Testis (tissue), 2 donors: ENCODE results near the gene THSD4.

Experiments used
- POLR2A ChIP-seq: fragments of 450-650 bp; IDR thresholded peaks from one replicate; pipeline ENCODE4 v1.6.1; 2017; ENCODE audit warnings: antibody characterized with exemption, mild to moderate bottlenecking, moderate library complexity
- TF ChIP-seq, protein P1 (sequence below), 3 experiments: fragments of 450-650 bp in 2 of 3; fragments of 200-600 bp in 1 of 3; sonication (generic) in 1 of 3; IDR thresholded peaks; one replicate each; pipeline ENCODE4 v1.5.1; 2016 to 2019; ENCODE audit warnings: antibody characterized with exemption in 3 of 3, mild to moderate bottlenecking in 2 of 3, moderate library complexity in 1 of 3

DNA sequence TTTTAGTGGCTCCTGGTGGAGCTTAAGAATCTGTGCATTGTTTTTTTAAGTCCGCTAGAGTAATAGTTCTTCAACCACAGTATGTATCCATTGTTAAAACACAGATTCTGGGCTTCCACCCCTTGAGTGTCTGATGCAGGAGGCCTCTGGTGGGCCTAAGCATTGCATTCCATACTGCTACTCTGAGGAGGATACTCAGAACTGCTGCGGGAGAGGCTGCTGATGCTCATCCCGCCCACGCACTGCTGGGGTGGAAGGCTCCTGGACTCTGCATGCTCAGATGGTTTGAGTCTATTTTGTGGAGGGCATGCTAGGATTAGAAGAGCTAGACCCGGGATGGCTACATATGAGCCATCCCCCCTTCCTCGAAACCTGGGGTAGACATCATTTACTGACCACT, 74.4 kb downstream of the THSD4 start:
- TF ChIP-seq POLR2A, result no peak
- TF ChIP-seq, protein P1, sequence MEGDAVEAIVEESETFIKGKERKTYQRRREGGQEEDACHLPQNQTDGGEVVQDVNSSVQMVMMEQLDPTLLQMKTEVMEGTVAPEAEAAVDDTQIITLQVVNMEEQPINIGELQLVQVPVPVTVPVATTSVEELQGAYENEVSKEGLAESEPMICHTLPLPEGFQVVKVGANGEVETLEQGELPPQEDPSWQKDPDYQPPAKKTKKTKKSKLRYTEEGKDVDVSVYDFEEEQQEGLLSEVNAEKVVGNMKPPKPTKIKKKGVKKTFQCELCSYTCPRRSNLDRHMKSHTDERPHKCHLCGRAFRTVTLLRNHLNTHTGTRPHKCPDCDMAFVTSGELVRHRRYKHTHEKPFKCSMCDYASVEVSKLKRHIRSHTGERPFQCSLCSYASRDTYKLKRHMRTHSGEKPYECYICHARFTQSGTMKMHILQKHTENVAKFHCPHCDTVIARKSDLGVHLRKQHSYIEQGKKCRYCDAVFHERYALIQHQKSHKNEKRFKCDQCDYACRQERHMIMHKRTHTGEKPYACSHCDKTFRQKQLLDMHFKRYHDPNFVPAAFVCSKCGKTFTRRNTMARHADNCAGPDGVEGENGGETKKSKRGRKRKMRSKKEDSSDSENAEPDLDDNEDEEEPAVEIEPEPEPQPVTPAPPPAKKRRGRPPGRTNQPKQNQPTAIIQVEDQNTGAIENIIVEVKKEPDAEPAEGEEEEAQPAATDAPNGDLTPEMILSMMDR (IDR thresholded peaks at IDR 0.05), result no peak
